ENCODE results near the gene FER. TPM values are rescaled to one million over a fixed set of nuclear protein-coding genes. Genes with fewer than 3 reads are reported as not detected.

FER gene
- total and polyA plus RNA-seq, 9 of the 15 experiments (the other 6 are each of a cell fraction or from before 2014, with no cell fraction given), result 6.7 to 18.2 (median 8.9) TPM

GRCh38 chr5:109062664-109063063 is 315.0 kb downstream of the FER start:
- no peaks in the 10 kb centered on the region for H3K27me3 ChIP-seq (ENCODE audit: control insufficient read depth in 2 of 2, insufficient read depth in 2 of 2, low read length in 2 of 2)
- 20% methylated on average over 1 of the region's 1 CpG for WGBS (ENCODE audit: insufficient coverage, low coverage, missing lambda C conversion rate)
- FAIRE-seq (no peak), DNase-seq (ENCODE audit: extremely low read depth in 1 of 4, low spot score in 3 of 4) (no peak), ATAC-seq (no peak)
- ChIA-PET CTCF (ENCODE audit: low intra/inter-chr PET ratio) (no interaction called here), POLR2A (no interaction called here)
- H3K36me3 ChIP-seq (ENCODE audit: control insufficient read depth, insufficient read depth, low read length), result no peaks in the 10 kb centered on the region
- H3K4me1 ChIP-seq (replicated peaks in 1 of 2; ENCODE audit: control insufficient read depth in 2 of 2, insufficient read depth in 2 of 2, low read length in 2 of 2), result no peaks in the 10 kb centered on the region
- in situ Hi-C loops (cut with MboI), result no loop called here
- H2AFZ ChIP-seq (ENCODE audit: low read depth, low read length), result no peak overlapping the region
- no peaks in the 10 kb centered on the region for H3K9me1 ChIP-seq (ENCODE audit: control insufficient read depth, insufficient read depth, low read length)
- no peak for TF ChIP-seq ZBTB2 (IDR thresholded peaks at IDR 0.05)
- no peak for TF ChIP-seq ATF2 (CRISPR knock-in tag; IDR thresholded peaks at IDR 0.05)
- no peak for TF ChIP-seq ARNT (IDR thresholded peaks at IDR 0.05)
- TF ChIP-seq CHD1 (IDR thresholded peaks at IDR 0.05; ENCODE audit: low read length), result no peak
- no peak for TF ChIP-seq EHMT2 (IDR thresholded peaks at IDR 0.05)
- TF ChIP-seq PPARD (CRISPR knock-in tag; IDR thresholded peaks at IDR 0.05), result no peak
- TF ChIP-seq PTBP1 (IDR thresholded peaks at IDR 0.05; ENCODE audit: low read depth, low read length), result no peak
- no peak overlapping the region for H3K27ac ChIP-seq (ENCODE audit: extremely low read depth, low read depth, low read length)
- H3K9ac ChIP-seq (ENCODE audit: insufficient read depth in 1 of 2, low read depth in 2 of 2, low read length in 2 of 2), result no peak overlapping the region
- no peaks in the 10 kb centered on the region for H3K9me3 ChIP-seq (replicated peaks; ENCODE audit: control insufficient read depth, insufficient read depth, low read depth, low read length)
- no peak overlapping the region for H3K4me3 ChIP-seq
- H3K79me2 ChIP-seq (ENCODE audit: control insufficient read depth, insufficient read depth, low read length), result no peaks in the 10 kb centered on the region
- H3K4me2 ChIP-seq (ENCODE audit: insufficient read depth, low read length), result no peak overlapping the region
- no TSS peak for BruUV-seq (replicated peaks)
- intact Hi-C loops (cut with micrococcal nuclease), result no loop called here
- no peaks in the 10 kb centered on the region for H4K20me1 ChIP-seq (replicated peaks; ENCODE audit: control insufficient read depth, insufficient read depth, low read length)
